Measurements from ENCODE around the gene KRT2.

KRT2 gene

GRCh38 chr12:52651726-52652261, at the start of gene KRT2:
Gene KRT2 (minus strand): TSS chr12:52652211. CDS start chr12:52652142, 69 bp downstream.
- no peak for DNase-seq

- DNase-seq = no peak
These were observed 49.3 kb upstream of the KRT2 start for GRCh38 chr12:52701281-52701680.

- no peak for DNase-seq
These were observed 47.9 kb upstream of the KRT2 start for GRCh38 chr12:52699960-52700359.

- no peak for DNase-seq
These were observed 47.4 kb upstream of the KRT2 start for GRCh38 chr12:52699373-52699772.

GRCh38 chr12:52698651-52699340, 46.8 kb upstream of the KRT2 start:
- DNase-seq = no peak

GRCh38 chr12:52697058-52697582, 45.1 kb upstream of the KRT2 start:
- no peak for DNase-seq

GRCh38 chr12:52696588-52696987, 44.6 kb upstream of the KRT2 start:
- DNase-seq = no peak

- DNase-seq = no peak
These were observed 43.0 kb upstream of the KRT2 start for GRCh38 chr12:52695039-52695438.

GRCh38 chr12:52694151-52694550, 42.1 kb upstream of the KRT2 start:
- DNase-seq = no peak

- no peak for DNase-seq
These were observed 41.2 kb upstream of the KRT2 start for GRCh38 chr12:52693261-52693660.

GRCh38 chr12:52692254-52692653, 40.2 kb upstream of the KRT2 start:
- DNase-seq = peak; percentile 63

GRCh38 chr12:52691841-52692150, 39.8 kb upstream of the KRT2 start:
- DNase-seq = no peak

GRCh38 chr12:52691076-52691840, 39.2 kb upstream of the KRT2 start:
- no peak for DNase-seq

- no peak for DNase-seq
These were observed 38.5 kb upstream of the KRT2 start for GRCh38 chr12:52690351-52691075.

- DNase-seq = no peak
These were observed 37.9 kb upstream of the KRT2 start for GRCh38 chr12:52689936-52690335.

- no peak for DNase-seq
These were observed 37.2 kb upstream of the KRT2 start for GRCh38 chr12:52689239-52689638.

GRCh38 chr12:52688481-52688880, 36.5 kb upstream of the KRT2 start:
- no peak for DNase-seq

GRCh38 chr12:52687497-52688385, 35.7 kb upstream of the KRT2 start:
- DNase-seq = no peak

GRCh38 chr12:52686756-52687487, 34.9 kb upstream of the KRT2 start:
- no peak for DNase-seq

- DNase-seq = no peak
These were observed 34.1 kb upstream of the KRT2 start for GRCh38 chr12:52686063-52686462.

- DNase-seq = no peak
These were observed 33.4 kb upstream of the KRT2 start for GRCh38 chr12:52685406-52685890.

GRCh38 chr12:52684431-52684830, 32.4 kb upstream of the KRT2 start:
- DNase-seq = no peak
